GM18951 (cell line): ENCODE data around the gene RBM26.
"Not testable (repeated sequence)": the region's sequence is repeated elsewhere in the genome, so short reads cannot be mapped to it uniquely, and the experiment has no call there.

Experiments used
- POLR2A ChIP-seq: IDR thresholded peaks from 4 replicates; pipeline ENCODE4 v1.6.1; 2011; ENCODE audit warnings: mild to moderate bottlenecking; ENCODE audit not compliant: insufficient read length, insufficient read depth; ENCODE audit errors: extremely low read depth
- in situ Hi-C: fragments of 300-500 bp; cut with MboI; formaldehyde crosslinking; loops from one replicate; pipeline ENCODE4 v1.12.0; 2022; ENCODE audit warnings: low sequenced_read_pairs, mixed read lengths, inconsistent platforms; ENCODE audit not compliant: unreplicated experiment

Gene RBM26

DNA sequence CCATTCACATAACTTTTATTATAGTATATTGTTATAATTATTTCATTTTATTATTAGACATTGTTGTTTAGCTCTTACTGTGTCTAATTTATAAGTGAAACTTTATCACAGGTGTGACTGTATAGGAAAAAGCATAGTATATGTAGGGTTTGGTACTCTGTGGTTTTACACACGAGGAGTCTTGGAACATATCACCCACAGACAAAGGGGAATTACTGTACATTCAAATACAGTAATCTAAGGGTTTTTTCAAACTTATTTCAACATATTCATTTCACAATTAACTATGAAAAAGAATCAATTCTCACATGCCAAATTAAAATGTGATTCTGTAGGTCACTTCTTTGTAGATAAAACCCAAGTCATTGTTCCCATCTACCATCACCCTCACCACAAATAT is 46.0 kb downstream of the RBM26 start:
- in situ Hi-C loops, result no loop called here
- TF ChIP-seq POLR2A, result no peak

DNA sequence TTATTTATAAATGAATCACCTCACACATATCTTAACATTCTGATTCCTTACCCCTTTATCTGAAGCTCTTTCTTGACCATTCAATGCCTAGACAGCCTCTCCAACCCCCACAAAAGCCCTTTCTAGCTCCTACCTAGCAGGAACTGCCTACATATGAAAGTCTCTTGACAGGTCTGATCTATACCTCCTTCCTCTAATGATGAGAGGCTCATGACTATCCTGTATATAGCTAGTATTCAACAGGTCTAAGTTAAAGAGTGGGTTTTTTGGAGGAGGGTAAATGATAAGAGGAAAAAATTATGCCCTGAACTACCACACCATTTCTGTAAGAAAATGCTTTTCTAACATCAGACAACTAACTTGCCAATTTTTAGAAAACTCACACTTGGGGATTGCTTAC is 47.0 kb downstream of the RBM26 start:
- in situ Hi-C loops, result no loop called here
- no peak for TF ChIP-seq POLR2A

DNA sequence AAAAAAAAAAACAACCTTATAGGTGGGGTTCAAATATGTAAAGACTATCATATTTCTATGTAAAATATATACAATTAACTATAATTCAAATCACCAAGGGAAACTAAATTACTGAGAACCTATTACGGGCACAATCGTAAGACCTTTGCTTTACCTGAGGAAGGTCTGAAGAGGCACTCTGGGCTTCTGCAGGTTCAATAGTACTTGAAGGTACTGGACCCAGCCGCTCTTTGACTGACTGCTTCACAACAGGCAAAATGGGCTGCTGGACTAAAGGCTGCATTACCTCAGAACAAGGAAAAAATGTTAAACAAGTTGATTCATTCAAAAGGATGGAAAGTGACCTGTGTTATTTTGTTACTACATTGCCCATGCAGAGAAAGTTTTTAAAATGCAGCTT is 51.8 kb downstream of the RBM26 start:
- in situ Hi-C loops, result no loop called here
- no peak for TF ChIP-seq POLR2A

DNA sequence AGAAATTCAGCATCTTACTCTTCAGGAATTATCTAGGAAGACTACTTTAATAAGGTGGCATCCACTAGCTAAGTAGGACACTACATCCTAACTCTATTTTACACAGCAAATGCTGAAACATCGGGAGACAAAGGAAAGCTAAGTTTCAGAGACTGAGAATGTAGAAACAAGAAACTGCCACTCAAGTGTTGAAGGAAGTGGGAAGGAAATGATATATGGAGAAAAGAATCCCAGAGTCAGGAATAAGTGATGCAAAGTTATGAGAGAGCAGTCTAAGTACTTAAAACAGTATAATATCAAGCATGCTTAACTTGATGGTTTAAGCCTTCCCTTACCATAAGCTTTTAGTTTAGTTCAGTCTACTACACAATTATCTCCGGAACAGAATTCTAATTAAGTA is 52.4 kb downstream of the RBM26 start:
- TF ChIP-seq POLR2A, result no peak
- in situ Hi-C loops, result no loop called here

DNA sequence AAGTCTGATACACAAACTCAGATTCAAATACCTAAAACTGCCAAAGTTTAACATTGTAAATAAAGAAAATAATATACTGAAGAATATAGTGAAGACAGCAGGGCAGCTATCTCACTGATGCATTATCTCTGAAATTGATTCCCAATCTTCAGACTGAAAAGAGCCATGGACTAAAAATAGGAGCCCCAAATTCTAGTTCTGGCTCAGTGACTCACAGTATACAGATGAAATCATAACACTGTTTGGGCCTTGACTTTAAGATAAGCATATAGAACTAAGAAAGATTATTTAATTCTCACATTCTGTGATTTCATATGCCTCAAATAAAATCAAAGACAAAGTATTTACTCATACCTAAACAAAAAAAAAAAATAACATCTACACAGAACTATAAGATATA is 53.9 kb downstream of the RBM26 start:
- in situ Hi-C loops, result no loop called here

DNA sequence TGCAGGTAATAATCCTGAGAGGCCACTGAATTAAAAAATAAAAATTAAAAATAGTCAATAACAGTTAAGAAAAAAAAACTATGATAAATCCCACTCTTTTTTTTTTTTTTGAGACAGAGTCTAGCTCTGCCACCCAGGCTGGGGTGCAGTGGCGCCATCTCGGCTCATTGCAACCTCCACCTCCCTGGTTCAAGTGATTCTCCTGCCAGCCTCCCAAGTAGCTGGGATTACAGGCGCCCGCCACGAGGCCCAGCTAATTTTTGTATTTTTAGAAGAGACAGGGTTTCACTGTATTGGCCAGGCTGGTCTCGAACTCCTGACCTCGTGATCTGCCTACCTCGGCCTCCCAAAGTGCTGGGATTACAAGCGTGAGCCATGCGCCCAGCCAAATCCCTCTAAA is 56.4 kb downstream of the RBM26 start:
- in situ Hi-C loops, result not testable (repeated sequence)

More for the DNA sequence above, 53.9 kb downstream of the RBM26 start:
- no peak for TF ChIP-seq POLR2A

DNA sequence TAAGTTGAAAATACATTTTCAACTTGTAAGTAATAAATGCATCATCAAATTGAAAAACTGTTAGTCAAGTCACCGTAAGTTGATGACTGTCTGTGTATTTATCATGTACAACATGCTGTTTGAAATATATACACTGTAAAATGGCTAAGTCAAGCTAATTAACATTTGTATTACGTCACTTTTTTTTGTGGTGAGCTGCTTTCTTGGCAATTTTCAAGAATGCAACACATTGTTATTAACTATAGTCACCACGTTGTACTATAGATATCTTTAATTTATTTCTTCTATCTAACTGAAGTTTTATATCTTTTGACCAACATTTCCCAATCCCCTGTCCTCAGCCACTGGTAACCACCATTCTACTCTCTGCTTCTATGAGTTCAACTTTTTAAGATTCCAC is 57.0 kb downstream of the RBM26 start:
- TF ChIP-seq POLR2A, result no peak
- in situ Hi-C loops, result no loop called here

DNA sequence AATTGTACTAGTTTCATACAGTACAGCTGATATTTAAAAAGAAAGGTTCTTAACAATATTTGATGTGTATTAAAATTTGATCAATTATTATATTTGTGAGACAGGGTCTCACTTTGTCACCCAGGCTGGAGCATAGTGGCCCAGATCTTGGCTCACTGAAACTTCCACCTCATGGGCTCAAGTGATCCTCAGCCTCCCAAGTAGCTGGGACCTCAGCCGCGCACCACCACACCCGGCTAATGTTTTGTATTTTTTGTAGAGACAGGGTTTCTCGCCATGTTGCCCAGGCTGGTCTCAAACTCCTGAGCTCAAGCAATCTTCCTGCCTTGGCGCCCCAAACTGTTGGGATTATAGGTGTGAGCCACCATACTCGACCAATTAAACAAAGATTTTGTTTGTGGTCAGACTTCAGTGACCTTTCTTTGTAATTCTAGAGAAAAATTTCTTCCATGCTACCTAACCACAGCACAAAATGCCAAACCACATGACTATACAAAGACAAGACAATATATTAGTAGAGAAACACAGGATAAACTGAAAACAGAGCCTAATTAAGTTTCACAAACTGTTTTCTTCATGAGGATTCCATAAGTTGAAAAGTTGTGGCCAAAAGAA is 59.6 kb downstream of the RBM26 start:
- TF ChIP-seq POLR2A, result no peak
- in situ Hi-C loops, result no loop called here

DNA sequence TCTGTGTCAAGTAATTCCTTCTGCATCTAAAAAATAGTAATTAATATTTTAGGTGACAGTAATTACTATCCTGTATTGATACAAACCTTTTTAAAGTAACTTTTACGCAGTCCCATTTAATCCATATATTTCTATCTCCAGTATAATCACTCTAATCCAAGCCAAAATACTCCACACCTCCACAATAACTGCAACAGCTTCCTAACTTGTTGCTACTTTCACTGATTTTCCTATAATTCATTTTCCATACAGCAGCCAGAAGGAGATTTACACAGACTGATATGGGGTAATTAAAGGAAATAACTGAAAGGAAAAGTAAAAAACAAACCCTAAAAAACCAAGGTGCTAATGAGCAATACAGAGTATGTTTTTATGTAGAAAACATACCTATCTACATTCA is 64.9 kb downstream of the RBM26 start:
- no peak for TF ChIP-seq POLR2A

DNA sequence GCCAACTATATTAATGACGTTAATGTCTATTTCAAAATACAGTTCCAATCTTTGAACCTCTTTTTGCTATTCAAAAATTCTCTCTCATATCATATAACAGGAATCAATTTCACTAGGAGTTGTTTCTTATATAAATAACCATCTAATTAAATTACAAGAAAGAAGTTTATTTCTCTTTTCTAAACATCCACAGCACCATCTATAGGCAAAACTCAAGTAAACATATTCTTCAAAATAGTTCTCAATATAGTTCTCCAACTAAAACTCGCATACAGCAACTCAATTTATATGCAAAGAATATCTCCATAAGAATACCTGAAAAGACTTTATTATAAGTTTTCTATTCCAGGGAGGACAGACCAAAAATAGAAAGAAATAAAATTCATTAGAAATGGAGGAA is 65.6 kb downstream of the RBM26 start:
- in situ Hi-C loops, result no loop called here
- no peak for TF ChIP-seq POLR2A

More for the DNA sequence above, 64.9 kb downstream of the RBM26 start:
- in situ Hi-C loops, result no loop called here

DNA sequence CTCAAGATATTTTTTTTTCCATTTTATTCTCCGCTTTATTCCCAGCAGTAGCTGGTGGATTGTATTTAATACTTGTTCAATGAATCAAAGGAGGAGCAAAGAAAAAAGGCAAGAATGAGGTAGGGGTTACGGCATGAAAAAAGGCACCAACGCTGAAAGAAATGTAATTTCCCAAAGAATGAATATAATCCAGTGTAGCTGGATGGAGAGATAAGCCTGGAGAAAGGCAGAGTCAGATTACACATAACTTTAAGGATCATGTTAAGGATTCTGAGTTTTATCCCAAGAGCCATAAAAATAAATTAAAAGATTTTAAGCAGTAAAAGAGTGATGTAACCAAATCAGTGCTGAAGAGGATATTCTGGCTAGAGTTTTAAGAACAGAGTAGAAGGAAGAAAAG is 67.7 kb downstream of the RBM26 start:
- in situ Hi-C loops, result no loop called here
- TF ChIP-seq POLR2A, result no peak

DNA sequence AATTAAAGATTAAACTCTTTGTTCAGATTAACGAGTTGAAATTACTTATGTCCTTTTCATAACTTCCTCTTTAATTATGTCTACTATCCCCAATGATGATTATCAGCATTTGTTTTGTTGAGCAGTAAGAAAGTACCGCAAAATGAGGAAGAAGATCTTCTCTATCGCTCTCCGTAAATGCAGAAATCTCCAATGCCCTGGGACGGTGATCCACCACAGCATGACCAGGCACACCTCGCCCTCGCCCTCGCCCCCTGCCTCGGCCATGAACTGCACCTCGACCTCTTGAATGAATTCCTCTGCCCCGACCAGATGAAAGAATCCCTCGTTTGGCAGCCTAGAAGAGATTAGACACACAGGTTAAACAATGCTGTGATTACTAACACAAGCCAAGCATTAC is 69.1 kb downstream of the RBM26 start:
- TF ChIP-seq POLR2A, result no peak
- in situ Hi-C loops, result no loop called here

DNA sequence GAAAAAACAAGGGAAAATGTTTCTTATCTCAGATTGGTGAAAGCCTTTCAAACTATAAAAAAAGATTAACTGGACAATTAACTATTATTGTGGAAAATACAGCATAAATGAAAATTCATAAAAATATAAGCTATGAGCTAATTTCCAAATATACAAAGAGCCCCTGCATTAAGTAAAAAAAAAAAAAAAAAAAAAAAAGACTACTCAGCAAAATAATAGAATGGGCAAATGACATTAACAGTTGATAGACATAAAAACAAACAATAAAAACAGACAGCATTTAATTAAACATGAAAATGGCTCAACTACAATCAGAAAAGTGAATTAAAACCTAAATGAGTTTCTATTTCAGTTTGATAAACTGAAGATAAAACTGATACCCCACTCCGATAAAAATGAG is 77.5 kb downstream of the RBM26 start:
- no peak for TF ChIP-seq POLR2A
- in situ Hi-C loops, result no loop called here

DNA sequence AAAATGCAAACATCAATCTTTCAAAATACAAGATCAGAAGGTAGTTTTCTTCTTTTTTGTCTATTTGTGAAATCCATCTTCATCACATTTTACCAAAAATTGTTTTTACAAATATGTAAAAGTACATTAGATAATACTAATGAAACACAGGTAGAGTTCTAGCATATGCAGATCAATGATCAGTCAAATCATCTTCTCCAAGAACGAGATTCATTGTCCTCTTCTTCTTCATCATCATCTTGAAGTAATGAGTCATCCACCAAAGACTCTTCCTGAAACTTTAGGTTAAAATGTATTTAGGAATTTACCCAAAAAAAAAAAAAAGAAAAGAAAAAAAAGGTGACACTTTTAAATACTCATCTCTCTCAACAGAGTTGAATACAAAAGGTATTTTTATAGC is 85.6 kb downstream of the RBM26 start:
- TF ChIP-seq POLR2A, result no peak
- in situ Hi-C loops, result no loop called here

DNA sequence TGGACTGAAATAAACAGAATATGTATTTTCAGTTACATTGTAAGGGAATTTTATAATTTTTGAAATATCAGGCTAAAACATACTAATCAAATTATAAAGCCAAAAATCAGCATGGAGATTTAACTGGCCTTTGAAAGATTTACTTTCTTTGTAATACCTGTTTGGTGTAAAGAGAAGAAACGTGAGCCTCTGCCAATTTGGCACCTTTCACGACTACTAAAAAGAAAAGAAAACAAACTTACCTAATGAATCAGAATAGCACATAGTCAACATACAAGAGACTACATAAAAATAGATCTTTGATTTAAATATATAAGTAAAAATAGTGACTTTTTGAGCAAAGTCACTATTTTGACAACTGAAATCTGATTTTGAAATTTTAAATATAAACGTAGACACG is 87.4 kb downstream of the RBM26 start:
- no peak for TF ChIP-seq POLR2A
- in situ Hi-C loops, result no loop called here

DNA sequence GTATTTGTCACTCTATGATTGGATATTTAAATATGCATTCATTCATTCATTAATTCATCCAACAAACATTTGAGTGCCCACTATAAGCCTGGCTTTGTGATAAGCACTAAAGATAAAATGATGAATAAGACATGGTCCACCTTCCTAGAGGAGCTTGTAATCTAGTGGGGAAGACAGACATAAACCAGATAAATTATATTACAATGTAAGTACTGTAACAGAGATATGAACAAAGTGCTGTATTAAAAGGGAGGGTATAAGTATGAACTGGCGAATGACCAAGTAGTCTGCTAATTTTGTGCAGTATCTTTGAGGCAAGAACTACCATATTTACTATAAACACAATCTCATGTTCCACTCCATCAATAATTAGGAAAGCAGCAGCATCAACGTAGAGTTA is 88.2 kb downstream of the RBM26 start:
- in situ Hi-C loops, result no loop called here
- no peak for TF ChIP-seq POLR2A

DNA sequence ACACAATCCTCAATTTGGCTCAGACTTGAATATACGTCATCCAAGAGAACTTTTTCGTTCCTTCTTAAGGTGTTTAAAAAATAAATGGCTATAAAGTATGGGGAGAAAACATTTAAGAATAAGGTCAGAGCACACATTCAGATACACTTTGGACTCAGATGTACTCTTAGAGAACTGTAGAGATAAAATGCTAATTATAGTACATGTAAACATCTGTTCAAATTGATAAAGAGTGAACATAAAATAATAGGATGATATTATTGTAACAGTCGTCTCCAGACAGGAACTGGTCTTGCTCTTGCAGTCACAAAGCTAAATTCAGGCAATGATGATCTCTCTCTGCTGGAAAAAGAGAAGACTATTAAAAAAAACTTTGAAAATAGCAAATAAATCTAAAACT is 91.4 kb downstream of the RBM26 start:
- no peak for TF ChIP-seq POLR2A
- in situ Hi-C loops, result no loop called here
